NCI-H526 (cell line): ENCODE measurements around the gene ARID5B.

Experiments
- DNase-seq, 2 experiments: peaks; one replicate each; lab custom pipeline; 2025; lab: John Stamatoyannopoulos, UW

The ARID5B gene

DNA sequence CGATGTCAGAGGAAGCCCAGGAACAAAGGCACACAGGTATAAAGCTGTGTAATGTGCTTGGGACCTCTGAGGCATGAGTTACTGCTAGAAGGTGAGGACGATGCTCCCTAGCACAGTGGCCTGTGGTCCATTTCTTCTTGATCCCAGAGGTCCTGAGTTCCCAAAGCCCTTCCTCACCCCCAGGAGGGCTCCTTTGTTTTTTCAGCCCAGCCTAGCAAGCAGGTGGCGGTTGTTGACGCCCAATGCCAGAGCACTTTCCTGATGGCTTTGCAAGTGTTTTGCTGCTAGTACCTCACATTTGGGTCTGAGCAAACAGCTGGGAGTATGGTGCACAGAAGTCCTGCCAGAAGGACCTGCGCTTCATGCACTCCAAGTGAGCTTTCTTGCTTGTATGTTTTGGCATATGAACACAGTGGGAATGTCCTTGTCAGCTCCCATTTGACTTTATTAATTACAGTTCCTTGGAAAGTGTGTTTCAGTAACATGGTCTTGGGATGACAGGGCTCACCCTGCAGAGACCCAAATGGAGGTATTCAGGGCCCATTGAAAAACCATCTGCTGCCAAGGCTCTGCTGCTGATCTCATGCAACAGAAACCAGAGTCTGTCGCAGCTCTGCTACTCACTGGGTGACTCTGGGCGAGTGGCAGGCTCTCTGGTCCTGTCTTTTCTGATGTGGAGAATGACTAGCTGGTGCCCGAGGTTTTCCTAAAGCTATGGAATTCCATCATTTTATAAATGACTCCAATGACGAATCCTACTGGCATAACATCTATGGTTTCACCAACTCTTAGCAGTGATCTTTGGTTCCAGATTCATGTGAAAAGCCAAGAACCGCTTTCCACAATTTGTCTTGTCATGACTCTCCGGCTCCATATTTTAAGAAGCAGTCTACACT is 134.9 kb downstream of the ARID5B start:
- no peak for DNase-seq

DNA sequence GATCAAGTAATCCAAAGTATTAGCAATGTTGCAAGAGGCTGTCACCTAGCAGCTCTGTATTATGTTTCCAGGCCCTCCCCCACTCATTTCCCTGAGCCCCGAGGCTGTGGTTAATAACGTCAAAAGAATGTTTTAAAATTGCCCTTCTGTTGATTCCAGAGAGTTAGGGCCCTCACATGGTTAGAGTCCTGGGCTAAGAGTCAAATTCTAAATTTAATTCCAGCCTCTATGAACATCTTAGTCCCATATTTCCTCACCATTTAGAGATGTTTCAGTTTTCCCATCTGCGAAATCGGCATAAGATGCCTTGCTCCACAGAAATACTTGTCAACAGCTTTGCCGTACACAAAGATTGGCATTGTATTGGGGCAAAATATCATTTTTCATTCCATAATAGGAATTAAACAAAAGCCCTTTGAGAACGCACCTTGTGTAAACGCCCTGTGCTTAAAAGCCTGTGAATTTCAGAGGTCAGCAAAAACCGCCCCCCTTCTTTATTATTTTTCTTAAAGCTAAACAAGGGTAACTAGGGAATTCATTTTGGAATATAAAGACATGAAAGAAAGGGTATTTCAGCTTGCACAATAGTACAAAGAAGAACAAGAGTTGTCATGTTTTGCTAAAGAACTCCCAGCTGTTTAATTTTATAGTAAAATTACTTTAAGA is 135.8 kb downstream of the ARID5B start:
- DNase-seq = peak in 1 of 2 experiments; percentile 12

GRCh38 chr10:62037890-62038608 is 136.6 kb downstream of the ARID5B start:
- no peak for DNase-seq

DNA sequence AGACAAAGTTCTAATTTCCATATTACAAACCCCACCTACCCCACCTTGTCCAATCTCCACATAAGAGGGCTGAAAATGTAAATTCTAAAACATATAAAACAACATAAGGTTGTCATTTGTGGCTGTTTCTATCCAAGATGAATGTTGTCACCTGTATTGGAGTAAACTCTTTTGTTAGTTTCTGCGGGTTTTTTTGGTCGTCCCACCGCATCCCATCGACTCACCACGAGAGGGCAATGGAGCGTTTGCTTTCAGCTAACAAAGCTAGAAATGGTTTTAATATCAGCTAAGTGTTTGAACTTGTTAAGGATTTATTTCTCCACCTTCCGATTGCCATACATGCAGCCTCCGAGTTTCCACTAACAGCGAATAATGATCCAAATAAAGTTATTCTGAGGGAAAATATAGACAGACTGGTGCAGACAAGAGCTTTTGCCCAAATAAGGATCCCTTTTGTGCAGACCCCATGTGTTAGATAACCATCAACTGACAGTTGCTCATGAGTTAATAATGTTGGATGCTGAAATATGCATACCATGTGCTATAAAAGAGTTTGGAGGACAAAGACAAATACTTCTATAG is 137.2 kb downstream of the ARID5B start:
- peak; percentile 32 to 67 for DNase-seq

DNA sequence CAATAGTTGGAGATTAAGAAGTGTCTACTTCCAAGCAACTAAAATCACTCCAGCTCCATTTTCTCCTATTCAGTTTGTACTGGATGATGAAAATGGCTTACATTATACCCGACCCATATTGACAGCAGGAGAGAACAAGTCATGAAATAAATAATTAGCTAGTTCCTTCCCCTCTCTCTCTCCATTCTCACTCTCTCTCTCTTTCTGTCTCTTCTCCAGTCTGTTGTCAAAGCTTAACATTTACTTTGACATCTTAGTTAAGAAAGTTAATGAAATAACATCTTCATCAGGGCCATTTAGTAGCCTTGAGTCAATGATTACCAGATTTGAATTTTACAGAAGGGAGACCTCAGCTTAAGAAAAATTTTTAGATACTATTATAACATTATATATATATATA is 138.5 kb downstream of the ARID5B start:
- no peak for DNase-seq

DNA sequence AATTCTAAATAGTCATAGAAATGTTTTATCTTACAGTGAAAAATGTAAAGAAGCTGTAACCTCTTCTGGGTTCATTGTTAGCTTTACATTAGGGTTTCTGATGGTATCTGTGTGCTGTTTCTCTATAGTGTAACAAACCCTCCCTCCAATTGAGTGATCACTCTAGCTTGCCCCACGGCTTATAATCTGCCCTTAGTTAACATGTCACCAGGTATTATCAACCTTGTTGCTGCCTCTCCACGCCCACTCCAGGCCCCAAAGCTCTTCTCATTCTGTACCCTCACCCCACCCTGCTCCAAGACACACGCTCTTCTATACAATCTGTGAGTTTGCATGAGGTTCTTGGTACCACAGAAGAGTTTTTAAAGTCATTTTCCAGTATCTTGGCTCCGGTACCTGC is 139.4 kb downstream of the ARID5B start:
- DNase-seq = no peak

- DNase-seq = no peak
These were observed 142.0 kb downstream of the ARID5B start for GRCh38 chr10:62043421-62044021.

DNA sequence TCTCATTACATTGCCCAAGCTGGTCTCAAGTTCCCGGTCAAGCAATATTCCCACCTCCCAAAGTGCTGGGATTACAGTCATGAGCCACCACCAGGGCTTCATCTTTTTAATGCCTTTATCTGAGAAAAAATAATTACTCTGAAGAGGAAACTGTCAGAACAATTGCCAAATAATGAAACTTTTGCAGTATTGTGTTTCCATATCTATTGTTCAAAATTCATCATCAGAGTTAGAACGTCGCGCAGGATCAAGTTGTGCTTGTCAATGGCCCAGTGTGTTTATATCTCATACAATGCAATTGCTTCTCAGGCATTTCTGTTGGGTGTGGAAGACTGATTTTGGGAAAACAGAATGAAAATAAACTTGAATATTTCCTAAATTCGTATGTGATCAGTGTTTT is 143.1 kb downstream of the ARID5B start:
- DNase-seq = no peak

DNA sequence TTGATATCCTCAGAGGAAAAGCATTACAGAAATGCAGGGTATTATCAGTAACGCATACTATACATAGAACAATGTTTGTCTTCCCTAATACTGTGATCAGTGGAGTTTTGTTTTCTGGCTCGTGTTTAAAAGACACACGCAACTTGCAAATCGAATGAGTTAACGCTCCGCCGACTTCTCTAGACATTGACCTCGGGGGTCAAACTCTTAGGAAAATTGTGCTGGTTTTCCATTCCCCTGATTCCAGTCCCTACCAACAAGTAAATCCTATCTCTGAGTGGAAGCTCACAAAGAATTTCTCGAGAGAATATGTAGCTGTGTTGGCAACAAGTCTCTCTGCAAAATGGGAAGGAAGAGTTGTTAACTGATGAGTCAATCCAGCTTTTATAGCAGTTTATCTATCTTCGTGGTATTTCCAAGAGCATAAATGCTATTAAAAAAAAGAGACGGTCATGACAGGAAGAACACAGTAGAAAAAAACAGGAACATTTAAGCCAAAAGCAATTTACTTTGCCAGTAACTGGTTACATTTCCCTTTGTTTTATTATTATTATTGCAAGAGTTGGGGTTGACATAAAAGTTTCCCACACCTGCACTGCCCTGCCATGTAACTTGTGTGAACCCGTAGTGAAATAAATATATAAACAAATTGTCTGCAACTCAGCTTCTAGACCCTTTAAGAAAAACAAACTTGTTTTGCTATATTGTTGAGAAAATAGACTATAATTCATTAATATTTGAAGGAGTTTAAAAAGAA is 144.4 kb downstream of the ARID5B start:
- DNase-seq = peak in 1 of 2 experiments; percentile 1

- no peak for DNase-seq
These were observed 145.2 kb downstream of the ARID5B start for GRCh38 chr10:62046522-62047227.

DNA sequence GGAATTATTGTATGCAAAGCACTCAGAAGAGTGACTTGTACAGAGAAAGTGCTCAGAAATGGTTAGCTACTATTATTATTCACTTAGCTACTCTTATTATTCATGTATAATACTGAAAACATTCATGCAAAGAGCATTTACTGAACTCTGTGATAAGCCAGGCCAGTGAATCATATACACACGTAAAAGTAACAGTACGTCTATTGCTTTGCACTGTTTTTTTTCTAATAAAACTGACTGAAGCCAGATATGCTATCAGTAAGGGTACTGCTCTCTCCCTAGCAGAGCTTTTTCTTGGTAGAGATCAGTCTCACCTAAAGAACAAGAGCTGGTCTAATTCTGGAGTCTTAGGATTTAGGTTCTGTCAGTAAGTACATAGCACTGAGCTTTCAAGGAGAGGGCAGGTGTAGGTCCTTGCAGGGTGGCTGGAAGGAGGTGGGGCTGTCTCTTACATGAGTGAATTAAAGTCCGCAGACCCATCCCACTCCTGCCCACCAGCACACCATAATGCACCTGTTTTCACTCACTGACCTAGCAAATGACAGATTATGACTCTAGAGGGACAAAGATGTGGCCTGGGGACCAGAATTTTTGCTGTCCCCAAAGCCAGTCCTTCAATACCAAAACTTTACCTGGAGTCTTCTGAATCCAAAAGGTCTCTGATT is 145.9 kb downstream of the ARID5B start:
- DNase-seq = no peak

DNA sequence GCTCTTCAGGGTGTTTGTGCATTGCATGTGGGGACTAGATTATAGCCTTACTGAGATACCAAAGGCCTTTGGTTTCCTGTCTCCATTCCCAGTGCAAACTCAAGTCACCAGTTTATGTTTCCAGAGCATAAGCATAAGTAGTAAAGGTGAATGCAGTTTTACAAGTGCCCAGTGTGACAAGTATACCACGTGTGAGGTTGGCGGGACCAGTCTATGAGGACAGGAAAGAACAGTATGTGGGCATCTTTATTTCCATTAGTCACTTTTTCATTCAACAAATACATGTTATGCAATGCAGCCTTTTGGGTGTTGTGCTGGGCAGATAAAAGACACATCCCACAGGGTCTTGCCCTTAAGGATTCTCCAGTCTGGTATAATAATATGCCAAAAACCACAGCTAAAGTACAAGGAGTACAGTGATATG is 146.5 kb downstream of the ARID5B start:
- DNase-seq = no peak

DNA sequence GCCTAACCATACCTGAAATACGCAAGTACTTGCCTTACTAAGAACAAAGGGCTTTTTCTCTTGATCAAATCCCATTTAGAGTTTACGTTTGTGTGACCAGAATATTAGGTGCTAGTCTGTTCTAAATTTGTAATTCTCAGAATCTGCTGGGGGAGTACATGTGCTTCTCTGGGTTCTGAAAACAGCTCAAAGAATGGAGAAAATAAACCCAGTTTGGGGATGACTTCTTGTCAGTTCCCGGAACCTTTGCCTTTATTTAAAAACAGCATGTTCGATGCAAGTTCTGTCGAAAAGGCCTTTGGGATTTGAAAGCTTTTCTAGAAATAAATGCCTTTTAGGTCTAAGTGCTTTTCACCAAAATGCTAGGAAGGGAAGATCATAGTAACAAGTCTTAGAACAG is 147.0 kb downstream of the ARID5B start:
- DNase-seq = peak in 1 of 2 experiments; percentile 10

DNA sequence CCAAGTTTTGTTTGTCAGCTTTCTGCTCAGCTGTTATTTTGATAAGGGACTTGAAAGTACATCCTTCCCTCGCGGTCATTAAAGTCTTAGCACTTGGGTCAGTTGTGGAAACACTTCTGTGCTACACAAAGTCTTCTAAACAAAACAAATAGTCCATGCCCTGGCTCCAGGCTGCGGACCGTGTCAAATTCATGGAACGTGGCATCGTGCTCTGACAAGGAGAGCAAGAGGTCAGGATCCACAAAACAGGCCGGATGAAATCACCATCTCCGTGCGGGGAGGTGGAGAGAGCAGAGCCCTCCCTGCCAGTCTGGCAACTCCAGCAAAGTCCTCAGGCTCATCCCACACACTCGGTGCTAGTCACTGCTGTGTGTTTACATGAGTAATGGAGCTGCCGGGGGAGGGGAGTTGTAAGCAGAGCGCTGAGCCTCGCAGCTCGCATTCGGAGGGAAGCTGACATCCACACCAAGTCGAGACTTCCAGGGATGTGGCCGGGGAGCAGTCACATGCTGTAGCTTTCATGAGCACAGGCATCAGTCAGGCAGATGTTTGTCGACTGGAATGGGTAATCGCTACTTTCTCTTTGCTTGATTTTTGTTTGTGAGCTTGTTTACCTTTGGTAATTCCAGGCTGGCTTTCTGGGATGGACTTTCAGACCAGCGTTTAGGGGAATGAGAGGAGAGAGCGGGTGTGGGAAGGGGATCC is 147.6 kb downstream of the ARID5B start:
- DNase-seq = peak in 1 of 2 experiments; percentile 51

DNA sequence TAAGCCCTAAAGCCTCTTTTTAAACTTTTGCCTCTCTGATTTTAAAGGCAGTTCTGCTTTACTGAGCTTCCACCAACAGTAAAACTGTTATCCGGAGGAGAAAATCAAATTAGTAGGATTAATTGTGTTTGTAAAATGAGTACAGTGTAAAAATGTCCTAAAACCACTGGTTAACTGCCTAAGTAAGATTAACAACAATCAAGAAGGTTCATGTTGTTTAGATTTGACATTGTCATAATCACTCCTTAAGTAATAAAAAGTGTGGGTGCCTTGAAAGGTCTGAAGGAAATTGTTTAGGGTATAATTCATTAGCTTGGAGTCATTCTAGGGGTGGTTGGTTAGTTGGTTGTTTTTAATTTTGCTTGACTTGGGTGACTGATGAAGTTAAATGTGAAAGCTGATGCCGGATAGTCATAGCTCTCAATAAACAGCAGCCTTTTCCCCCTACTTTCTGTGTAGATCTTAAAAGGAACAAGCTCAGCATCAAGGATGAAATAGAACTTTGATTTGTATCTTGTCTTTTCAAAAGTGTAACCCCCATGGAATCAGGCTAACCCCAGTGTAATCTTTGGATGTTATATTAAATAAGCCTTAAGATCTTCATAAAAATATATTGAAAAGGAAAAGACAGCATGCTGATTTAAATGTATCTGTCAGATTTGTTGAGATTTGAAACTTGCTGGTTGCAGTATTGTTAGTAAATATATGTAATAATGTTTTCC is 148.3 kb downstream of the ARID5B start:
- no peak for DNase-seq

DNA sequence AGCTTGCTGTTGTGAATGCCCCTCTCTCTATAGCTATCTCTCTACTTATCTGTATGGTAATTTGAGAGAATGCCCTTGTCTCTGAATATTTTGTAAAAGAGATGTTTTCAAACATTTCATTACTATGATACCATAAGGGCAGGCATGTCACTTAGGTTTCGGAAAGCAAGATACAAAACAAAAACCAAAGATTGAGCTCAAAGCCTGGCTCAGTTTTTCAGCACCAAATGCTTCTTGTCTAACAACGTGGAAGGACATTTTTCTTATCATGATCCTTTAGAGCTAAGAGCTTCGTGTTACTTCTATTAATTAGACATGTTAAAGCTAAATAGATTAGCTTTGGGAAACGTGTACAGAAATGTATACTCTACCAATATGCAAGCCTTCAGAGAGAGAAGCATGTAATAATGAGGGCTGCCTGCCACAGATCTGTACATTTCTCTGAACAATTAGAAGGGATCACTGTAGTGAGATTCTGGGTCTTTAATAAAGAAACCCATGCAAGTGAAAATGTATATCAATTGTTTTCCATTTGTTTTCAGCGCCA is 148.9 kb downstream of the ARID5B start:
- no peak for DNase-seq

GRCh38 chr10:62050893-62051433 is 149.5 kb downstream of the ARID5B start:
- DNase-seq = no peak

DNA sequence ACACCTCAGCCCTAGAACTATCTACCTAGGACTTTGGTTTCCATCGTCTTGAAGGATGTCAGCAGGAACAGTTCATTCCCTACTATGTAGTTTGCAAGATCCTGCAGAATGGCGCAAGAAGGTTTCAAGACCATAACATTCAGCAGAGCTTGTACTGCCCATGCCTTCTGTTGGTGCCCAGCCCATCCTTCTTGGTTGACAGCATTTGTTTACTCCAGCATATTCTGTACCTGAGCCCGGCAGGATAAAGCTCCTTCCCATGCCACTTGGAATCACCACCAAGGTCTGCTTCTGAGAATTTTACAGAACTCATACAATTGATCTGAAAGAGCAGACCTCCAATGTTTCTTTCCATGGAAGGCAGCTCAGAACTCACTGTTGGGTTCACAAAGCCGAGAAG is 150.8 kb downstream of the ARID5B start:
- DNase-seq = no peak
